Measurements from ENCODE around the gene NDST1.
A peak's percentile ranks its signal among the peaks of the same experiment; 100 is the strongest.

NDST1 gene

DNA sequence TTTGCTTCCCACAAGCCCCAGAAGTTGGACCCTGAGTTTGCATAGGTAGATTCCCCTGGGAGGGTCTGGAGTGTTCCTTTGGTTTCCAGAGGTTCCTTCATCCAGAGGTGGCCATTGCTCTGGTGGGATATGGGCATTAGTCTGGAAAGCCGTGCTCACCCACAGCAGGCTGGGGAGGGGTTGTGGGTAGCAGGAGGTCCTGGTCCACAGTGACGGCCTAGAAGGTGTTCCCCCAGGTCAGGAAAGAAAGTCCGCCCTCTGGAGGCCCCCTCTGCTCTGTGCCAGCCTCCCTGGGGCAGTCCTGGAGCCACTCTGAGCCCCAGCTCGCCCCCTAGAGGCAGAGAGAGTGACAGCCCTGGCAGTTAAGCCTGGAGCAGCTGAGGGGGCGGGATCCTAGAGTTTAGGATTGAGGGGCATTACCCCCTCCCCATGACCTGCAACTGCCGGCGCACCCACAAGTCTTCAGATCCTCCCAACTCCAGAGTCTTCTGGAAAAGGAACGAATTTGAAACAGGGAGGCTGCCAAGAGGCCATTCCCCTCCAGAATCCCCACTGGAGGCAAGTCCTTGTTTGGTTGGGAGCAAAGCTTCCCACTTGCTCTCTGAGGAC is 36.8 kb downstream of the NDST1 start:
- DNase-seq (ENCODE audit: low read depth), result peak; percentile 43

DNA sequence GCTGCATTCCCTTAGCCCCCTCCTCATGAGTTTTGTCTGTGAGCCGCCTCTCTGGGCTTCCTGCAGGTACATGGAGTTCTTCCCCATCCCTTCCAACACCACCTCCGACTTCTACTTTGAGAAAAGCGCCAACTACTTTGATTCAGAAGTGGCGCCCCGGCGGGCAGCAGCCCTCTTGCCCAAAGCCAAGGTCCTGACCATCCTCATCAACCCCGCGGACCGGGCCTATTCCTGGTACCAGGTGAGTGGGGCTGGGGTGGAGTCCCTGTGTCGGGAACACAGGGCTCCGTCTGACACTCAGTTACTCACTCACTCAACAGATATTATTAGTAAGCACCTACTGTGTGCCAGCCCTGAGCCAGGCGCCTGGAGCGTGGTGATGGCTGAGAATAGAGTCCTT is 37.3 kb downstream of the NDST1 start:
- DNase-seq (ENCODE audit: low read depth), result no peak

DNA sequence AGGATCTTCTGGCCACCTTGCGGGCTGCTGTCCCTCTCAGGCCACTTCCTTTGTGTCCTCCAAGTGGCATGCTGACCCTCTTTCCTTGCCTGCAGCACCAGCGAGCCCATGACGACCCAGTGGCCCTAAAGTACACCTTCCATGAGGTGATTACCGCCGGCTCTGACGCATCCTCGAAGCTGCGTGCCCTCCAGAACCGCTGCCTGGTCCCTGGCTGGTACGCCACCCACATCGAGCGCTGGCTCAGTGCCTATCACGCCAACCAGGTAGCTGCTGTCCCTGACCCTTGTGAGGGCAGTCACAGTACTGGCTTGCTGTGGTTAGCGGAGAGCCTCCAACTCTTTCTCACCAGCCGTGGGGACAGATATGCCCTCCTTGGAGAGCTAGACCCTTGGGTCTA is 40.2 kb downstream of the NDST1 start:
- DNase-seq (ENCODE audit: low read depth), result no peak

DNA sequence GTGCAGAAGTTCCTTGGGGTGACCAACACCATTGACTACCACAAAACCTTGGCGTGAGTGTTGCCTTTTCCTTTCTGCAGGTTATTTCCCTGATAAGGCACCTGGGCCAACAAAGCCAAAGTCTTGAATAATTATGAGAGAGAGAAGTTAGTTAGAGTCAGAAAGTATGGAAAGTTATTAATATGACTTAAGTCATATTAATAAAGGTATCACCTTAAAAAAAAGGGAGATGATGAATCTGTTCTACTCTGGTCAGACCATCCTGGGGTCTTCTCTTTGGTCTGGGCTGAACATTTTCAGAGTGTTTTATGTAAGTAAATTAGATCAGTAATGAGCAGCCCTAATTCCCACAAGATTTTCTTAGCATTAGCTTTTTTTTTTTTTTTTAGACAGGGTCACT is 41.8 kb downstream of the NDST1 start:
- DNase-seq (ENCODE audit: low read depth), result no peak

DNA sequence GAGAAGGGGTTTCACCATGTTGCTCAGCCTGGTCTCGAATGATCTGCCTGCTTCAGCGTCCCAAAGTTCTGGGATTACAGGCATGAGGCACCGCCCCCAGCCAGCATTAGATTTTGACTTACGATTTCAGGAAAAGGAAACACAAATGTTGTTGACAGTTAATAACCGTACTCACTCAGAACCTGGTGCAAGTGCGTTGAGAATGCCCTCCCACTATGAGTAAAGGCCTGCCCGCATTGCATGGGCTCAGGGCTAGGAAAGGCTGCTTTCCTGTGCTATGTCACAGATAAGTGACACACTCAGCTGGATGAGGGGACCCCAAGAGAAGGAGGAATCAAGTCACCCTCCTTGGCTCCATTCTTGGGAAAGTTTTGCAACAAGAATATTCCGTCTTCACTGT is 42.4 kb downstream of the NDST1 start:
- no peak for DNase-seq (ENCODE audit: low read depth)

DNA sequence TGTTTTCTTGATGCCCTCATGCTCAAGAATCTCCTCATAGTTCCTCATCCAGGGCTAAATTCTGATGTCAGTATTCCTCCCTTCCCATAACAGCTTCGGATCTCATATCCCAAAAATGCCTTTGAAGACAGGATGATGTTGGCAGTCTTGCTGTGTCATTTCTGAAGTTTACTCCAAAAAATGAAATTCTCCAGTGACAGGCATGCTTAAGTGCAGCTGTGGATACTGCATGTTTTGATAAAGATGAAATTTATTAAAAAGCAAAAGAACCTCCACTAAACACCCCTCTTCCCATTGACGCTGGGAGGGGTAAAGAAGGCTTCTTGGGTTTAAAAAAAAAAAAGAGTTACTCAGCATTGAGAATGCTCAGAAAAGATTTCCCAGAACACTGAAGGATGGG is 43.1 kb downstream of the NDST1 start:
- no peak for DNase-seq (ENCODE audit: low read depth)

DNA sequence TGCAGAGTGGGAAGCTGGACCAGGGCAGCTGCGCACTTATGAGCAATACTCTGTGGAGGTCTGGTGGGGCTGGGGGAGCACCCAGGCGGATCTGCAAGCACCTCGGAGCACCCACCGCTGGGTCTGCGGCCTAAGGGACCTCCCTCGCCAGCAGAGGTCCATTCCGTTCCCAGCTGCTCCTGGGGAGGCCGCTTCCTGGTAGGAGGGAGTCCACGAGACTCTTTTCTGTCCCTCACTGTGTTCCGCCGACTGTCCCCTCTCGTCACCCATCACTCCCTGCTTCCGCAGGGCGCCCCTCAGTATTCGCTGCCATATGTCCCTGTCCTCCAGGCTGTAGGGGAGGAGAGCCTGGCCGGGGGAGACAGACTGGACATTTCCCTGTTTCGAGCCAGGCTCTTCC is 45.5 kb downstream of the NDST1 start:
- DNase-seq (ENCODE audit: low read depth), result no peak

DNA sequence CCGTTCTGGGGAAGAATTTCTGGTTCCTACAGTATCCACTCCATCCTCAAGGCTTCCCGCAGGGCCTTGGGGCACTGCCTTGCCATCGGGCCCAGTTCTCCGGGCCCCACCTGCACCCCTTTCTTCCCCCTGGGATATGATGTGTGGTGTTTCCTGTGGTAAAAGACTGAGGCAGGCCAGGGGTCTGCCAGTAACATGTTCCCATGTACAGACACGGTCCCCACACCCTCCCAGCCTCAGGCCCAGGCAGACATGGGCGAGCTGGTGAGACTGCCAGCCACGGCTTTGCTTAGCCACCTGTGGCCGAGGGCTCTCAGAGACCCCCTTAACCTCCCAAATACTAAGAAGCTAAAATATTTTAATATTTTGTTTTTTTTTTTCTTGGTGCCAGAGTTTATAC is 46.0 kb downstream of the NDST1 start:
- DNase-seq (ENCODE audit: low read depth), result no peak

DNA sequence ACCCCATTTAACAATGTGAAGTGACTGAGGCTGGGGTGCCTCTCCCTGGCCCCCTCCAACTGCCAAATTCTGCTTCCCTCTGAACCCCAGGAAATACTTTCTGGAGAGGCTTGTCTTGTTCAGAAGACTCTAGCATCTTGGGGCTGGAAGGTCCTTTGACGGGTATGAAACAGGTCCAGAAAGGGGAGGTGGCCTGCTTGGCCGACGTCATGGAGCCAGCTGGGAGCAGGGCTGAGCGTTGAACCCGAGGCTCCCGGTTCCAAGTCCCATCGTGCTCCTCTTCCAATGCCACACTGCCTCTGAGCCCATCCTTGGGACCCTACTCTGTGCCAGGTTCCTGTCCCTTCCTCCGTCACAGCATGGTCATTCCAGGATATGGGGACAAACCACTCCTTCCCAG is 46.9 kb downstream of the NDST1 start:
- DNase-seq (ENCODE audit: low read depth), result no peak

DNA sequence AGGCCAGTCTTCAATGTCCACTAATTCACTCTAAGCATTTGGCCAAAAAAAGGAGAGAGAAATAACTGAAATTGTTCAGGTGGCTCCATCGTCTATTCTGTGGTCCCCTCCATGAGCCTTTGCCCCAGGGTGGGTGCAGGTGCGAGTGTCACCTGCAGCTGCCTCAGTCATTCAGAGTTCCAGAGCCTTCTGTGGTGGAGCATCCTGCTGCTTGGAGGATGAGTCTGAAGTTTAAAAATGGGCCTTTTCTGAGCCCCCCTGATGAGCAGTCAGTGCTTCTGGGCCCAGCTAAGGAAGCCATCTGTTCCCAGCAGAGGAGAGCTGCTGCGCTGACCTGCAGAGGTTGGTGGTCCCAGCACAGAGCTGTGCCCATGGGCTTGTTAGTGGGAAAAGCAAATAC is 48.2 kb downstream of the NDST1 start:
- DNase-seq (ENCODE audit: low read depth), result no peak

DNA sequence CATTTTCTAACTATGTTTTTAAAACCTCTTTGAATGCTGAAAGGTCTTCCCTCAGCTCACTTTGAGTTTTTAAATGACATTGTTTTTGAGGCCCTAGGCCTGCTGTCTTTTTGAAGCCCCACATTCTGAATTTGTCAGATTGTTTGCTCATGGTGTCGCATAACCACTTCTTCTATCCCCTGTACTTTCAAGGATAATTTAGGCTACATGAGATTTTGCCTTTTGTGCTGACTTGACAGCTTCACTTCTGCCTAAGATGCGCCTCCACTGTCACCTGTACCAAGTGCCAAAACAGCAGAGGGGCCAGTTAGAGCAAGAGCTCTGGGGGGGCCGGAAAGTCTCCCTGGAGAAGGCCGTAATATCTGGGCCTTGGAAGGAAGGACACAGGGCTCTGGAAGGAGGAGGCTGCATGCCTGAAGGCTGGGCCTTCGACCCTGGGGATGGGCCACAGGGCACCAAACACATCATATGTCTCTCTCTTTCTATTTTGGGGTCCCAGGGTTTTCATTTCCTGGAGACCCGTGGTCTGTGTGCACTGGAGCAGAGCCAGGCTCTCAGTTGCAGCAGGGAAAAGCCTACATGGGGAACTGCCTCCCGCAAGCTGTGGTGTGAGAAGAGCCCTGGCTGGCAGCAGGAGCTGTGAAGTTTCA is 49.1 kb downstream of the NDST1 start:
- no peak for DNase-seq (ENCODE audit: low read depth)

DNA sequence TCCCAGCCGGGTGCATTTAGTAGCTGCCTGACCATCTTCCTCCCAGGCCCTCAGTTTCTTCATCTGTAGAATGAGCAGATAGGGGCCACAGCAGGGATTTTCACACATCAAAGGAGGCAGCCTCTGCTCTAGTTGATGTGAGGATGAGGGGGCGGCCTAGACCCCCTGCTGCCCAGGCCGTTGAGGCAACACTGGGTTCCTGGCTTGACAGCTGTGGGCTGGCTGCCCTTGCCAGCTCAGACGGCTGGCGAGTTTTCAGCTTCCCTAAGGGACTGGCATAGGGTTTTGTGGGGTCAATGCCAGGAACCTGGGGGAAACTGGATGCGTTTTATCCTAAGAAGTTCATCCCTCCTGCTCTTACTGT is 49.6 kb downstream of the NDST1 start:
- DNase-seq (ENCODE audit: low read depth), result no peak

DNA sequence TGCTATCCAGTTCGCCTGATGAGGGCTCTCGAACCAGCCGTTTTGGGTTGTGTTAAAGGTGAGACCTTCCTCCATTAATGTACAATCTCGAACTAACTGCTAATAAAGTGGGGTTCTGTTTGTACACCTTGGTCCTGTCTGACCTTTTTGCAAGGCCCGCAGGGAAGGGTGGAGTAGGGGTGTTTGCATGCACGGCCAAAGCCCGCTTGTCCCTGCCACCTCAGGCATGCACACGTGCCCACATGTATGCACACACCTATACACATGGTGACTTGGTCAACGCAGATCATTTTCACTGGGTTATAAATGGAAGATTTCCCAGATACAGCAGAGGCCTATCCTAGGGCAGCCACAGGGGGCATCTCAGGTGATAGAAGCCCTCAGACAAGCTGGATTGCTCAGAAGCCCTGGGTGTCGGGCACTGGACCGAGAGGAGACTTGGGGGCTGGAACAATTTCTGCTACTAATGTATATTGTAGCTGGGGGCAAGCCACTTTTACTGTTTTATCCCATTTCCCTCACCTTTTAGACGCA is 50.2 kb downstream of the NDST1 start:
- no peak for DNase-seq (ENCODE audit: low read depth)

DNA sequence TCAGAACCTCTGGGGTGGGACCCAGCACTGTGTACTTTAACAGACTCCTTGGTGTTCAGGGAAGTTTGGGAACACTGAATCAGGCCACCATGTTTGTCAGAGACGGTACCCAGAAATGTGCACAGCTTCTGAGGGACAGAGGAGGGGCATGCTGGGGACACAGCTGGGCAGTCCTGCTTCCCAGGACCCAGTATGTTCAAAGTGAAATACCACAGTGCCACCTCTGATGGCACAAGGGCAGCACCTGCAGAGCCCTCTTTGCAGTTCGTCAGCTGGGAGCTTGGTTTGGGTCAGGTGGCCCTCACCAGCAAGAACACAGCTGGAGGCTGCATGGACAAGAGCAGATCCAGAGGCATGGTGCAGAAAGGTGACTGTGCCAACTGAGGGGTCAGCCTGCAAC is 51.2 kb downstream of the NDST1 start:
- DNase-seq (ENCODE audit: low read depth), result no peak

DNA sequence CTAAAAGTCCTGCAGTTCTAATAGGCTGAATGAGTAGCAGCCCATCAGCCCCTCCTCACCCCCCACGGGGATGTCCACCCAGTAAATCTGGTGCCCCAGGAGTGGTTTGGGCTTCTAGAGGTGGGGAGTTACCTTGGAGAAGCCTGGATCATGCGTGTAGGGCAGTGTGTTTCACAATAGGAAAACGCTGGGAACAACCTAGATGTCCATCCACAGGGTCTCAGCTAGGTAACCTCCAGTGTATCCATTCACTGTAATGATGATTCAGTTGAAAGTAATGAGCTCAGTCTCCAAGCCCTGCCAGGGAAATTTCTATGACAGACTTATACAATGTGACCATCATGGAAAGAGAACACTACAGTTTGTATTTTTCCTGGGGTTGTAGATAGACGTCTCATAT is 51.8 kb downstream of the NDST1 start:
- DNase-seq (ENCODE audit: low read depth), result no peak

DNA sequence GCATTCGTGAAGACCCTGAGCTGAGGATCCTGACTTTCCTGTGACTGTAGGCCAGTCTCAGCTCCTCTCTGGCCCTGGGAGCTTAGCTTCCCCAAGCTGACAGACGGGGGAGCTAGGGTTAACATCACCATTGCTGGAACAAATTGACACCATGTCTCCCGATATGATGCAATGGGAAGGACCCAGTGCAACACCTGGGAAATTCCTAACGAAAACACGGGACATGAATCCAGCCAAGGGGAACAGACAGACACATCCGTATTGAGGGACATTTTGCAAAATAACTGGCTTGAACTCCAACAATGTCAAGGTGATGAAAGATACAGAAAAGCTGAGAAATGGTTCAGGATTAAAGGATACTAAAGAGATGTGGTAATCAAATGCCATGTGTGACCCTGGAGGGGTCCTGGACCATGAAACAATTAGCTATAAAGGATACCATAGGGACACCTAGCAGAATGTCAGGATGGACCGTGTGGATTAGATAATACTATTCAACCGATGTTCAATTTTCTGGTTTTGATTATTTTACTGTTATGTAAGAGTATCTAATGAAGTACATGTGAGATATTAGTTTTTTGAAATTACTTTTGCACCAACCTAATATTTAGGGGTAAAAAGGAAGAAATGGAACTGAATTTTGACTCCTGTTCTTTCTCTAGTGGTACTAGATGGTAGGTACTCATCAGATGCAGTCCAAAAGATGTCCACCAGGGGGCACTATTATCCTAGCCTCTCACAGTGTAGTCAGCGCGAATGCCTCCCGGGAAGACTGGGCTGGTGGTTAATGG is 52.7 kb downstream of the NDST1 start:
- DNase-seq (ENCODE audit: low read depth), result peak; percentile 68

DNA sequence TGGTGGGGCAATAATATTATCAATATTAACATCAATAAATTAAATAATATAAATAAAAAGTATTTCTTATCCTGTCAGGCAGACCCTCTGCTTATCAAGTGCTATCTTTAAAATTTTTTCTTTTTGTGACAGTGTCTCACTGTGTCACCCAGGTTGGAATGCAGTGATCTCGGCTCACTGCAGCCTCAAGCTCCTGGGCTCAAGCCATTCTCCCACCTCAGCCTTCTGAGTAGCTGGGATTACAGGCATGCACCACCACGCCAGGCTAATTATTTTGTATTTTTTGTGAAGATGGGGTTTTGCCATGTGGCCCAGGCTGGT is 53.2 kb downstream of the NDST1 start:
- no peak for DNase-seq (ENCODE audit: low read depth)

DNA sequence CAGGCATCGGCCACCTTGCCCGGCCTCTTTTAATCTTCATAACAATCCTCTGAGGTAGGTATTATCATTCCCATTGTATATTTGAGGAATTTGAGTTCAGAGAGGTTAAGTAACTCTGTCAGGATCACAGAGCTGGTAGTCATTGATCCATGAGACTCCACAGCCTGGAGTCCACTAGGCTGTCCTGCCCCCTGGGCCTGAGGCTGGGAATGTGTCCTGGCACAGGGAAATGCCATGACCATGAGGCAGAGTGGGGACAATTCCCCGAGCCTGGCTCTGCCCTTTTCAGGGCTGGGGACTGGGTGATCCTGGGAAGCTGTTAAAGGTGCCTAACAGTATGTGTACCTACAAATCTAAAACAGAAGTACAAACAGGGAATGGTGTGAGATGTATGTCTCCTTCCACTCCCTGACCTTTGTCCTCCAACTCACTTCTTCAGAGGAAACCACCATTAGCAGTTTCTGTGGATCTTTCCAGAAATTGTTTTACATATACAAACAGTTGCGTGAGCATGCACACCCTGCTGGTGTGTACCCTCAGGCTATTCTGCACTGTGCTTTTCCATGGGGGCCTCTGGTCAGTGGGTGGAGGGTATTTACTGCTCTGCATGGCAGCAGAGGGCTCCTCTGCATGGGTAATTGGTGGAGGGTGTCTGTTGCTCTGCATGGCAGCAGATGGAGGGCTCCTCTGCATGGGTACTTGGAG is 53.8 kb downstream of the NDST1 start:
- no peak for DNase-seq (ENCODE audit: low read depth)

DNA sequence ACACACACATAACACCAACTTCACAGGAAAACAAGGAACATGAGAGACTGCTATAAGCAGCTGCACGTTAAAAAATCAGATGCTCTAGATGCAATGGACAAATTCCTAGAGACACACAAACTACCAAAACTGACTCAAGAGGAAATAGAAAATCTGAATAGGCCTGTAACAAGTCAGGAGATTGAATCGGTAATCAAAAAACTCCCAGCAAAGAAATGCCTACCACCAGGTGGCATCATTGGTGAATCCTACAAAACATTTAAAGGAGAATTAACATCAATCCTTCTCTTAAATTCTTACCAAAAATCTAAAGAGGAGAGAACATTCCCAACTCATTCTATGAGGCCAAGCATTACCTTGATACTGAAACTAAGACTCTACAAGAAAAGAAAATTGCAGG is 54.9 kb downstream of the NDST1 start:
- peak; percentile 38 for DNase-seq (ENCODE audit: low read depth)

DNA sequence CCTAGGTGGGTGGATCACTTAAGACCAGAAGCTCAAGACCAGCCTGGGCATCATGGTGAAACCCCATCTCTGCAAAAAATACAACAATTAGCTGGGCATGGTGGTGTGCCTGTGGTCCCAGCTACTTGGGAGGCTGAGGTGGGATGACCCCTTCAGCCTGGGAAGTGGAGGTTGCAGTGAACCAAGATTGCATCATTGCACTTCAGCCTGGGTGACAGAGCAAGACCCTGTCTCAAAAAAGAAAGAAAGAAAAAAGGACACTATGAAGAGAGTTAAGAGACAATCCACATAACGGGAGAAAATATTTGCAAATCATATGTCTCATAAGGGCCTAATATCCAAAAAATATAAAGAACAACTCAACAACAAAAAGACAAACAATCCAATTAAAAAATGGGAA is 57.9 kb downstream of the NDST1 start:
- DNase-seq (ENCODE audit: low read depth), result no peak

DNA sequence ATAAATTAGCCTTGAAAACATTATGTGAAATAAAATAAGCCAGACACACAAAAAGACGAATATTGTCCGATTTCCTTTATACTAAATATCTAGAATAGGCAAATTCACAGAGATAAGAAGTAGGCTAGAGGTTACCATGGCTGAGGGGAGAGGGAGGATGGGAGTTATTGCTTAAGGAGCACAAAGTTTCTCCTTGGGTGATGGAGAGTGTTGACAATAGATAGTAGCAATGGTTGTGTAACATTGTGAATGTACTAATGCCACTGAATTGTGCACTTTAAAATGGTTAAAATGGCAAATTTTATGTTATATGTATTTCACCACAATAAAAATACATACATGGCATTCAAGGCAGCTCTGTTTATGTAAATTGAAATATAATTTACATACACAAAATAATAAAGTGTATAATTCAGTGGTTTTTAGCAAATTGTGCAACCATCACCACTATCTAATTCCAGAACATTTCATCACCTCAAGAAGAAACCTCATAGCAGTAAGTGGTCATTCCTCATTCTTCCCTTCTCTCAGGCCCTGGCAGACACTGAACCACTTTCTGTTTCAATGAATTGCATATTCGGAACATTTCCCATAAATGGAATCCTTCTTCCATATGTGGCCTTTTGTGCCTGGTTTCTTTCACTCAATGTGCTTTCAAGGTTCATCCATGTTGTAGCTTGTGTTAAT is 59.2 kb downstream of the NDST1 start:
- peak; percentile 89 for DNase-seq (ENCODE audit: low read depth)

DNA sequence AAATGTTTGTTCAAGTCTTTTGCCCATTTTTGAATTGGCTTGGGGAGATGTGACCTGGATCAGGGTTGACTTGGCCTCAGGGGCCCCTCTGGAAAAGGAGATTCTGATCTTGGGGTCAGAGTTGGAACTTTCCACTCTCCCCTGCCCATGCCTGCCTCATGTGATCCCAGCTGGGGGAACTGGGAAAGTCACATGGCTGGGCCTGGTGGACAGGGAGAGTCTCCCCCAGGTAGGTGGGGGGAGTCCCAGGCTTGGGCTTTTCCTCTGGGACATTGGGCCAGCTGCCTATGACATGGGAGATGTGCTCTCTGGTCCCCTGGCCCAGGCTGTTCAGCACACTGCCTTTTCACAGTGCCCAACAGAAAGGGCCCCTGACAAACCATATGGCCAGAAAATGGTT is 60.7 kb downstream of the NDST1 start:
- DNase-seq (ENCODE audit: low read depth), result no peak
